KOPT-K1 (cell line): ENCODE data around the gene SYNPO2.
"Not testable (repeated sequence)": the region's sequence is repeated elsewhere in the genome, so short reads cannot be mapped to it uniquely, and the experiment has no call there.

Experiments
- H3K27ac ChIP-seq: fragments of 200-600 bp; sonication (generic); 2 replicates; pipeline ENCODE4 v1.5.1; 2016; ENCODE audit warnings: antibody characterized with exemption, mild to moderate bottlenecking, low read depth, low read length; ENCODE audit not compliant: poor library complexity, severe bottlenecking
- H3K36me3 ChIP-seq: fragments of 200-600 bp; sonication (generic); 2 replicates; pipeline ENCODE4 v1.5.1; 2017; ENCODE audit warnings: antibody characterized with exemption, mild to moderate bottlenecking, low read length, moderate library complexity; ENCODE audit not compliant: insufficient read depth
- H3K9me3 ChIP-seq: fragments of 200-600 bp; sonication (generic); 2 replicates; pipeline ENCODE4 v1.5.1; 2017; ENCODE audit warnings: antibody characterized with exemption, low read length, mild to moderate bottlenecking; ENCODE audit not compliant: insufficient read depth, poor library complexity, severe bottlenecking

The SYNPO2 gene

GRCh38 chr4:118867311-118868067 is 21.2 kb upstream of the SYNPO2 start:
- Histone ChIP-seq H3K9me3 (no peaks in the 10 kb centered on the region), H3K36me3 (no peaks in the 10 kb centered on the region), H3K27ac (no peak overlapping the region)

- Histone ChIP-seq H3K9me3 (no peaks in the 10 kb centered on the region), H3K36me3 (no peaks in the 10 kb centered on the region), H3K27ac (no peak overlapping the region)
Measured at GRCh38 chr4:118869808-118870342, 18.8 kb upstream of the SYNPO2 start.

GRCh38 chr4:118872181-118872580 is 16.5 kb upstream of the SYNPO2 start:
- no peaks in the 10 kb centered on the region for H3K36me3 ChIP-seq
- no peaks in the 10 kb centered on the region for H3K9me3 ChIP-seq
- no peak overlapping the region for H3K27ac ChIP-seq

- no peaks in the 10 kb centered on the region for H3K36me3 ChIP-seq
- peaks cover 4% of the 10 kb centered on the region for H3K9me3 ChIP-seq
- no peak overlapping the region for H3K27ac ChIP-seq
Measured at GRCh38 chr4:118877797-118878196, 10.9 kb upstream of the SYNPO2 start.

- not testable (repeated sequence) for H3K9me3 ChIP-seq, H3K27ac ChIP-seq, H3K36me3 ChIP-seq
Measured at GRCh38 chr4:118878507-118878906, 10.1 kb upstream of the SYNPO2 start.

GRCh38 chr4:118879409-118879808 is 9.2 kb upstream of the SYNPO2 start:
- no peaks in the 10 kb centered on the region for H3K36me3 ChIP-seq
- peaks cover 4% of the 10 kb centered on the region for H3K9me3 ChIP-seq
- no peak overlapping the region for H3K27ac ChIP-seq

GRCh38 chr4:118881512-118882146 is 7.0 kb upstream of the SYNPO2 start:
- Histone ChIP-seq H3K9me3 (peaks cover 4% of the 10 kb centered on the region), H3K27ac (no peak overlapping the region), H3K36me3 (no peaks in the 10 kb centered on the region)

GRCh38 chr4:118883861-118884260 is 4.8 kb upstream of the SYNPO2 start:
- H3K9me3 ChIP-seq: no peaks in the 10 kb centered on the region
- no peaks in the 10 kb centered on the region for H3K36me3 ChIP-seq
- H3K27ac ChIP-seq: no peak overlapping the region

GRCh38 chr4:118884716-118885115 is 3.9 kb upstream of the SYNPO2 start:
- Histone ChIP-seq H3K36me3 (no peaks in the 10 kb centered on the region), H3K27ac (no peak overlapping the region), H3K9me3 (no peaks in the 10 kb centered on the region)

GRCh38 chr4:118889312-118889691 is 648 bp downstream of the SYNPO2 start:
- Histone ChIP-seq H3K27ac (no peak overlapping the region), H3K9me3 (no peaks in the 10 kb centered on the region), H3K36me3 (no peaks in the 10 kb centered on the region)

- H3K9me3 ChIP-seq: no peaks in the 10 kb centered on the region
- H3K36me3 ChIP-seq: no peaks in the 10 kb centered on the region
- H3K27ac ChIP-seq: no peak overlapping the region
Measured at GRCh38 chr4:118894034-118894433, 5.4 kb downstream of the SYNPO2 start.

- Histone ChIP-seq H3K9me3 (no peaks in the 10 kb centered on the region), H3K27ac (no peak overlapping the region), H3K36me3 (no peaks in the 10 kb centered on the region)
Measured at GRCh38 chr4:118898221-118898620, 9.6 kb downstream of the SYNPO2 start.

- Histone ChIP-seq H3K27ac (no peak overlapping the region), H3K9me3 (no peaks in the 10 kb centered on the region), H3K36me3 (no peaks in the 10 kb centered on the region)
Measured at GRCh38 chr4:118898684-118899138, 10.1 kb downstream of the SYNPO2 start.

- Histone ChIP-seq H3K36me3 (no peaks in the 10 kb centered on the region), H3K27ac (no peak overlapping the region), H3K9me3 (no peaks in the 10 kb centered on the region)
Measured at GRCh38 chr4:118904418-118904817, 15.8 kb downstream of the SYNPO2 start.

- Histone ChIP-seq H3K9me3 (no peaks in the 10 kb centered on the region), H3K36me3 (no peaks in the 10 kb centered on the region), H3K27ac (no peak overlapping the region)
Measured at GRCh38 chr4:118904935-118905334, 16.3 kb downstream of the SYNPO2 start.

GRCh38 chr4:118905566-118905965 is 16.9 kb downstream of the SYNPO2 start:
- no peaks in the 10 kb centered on the region for H3K36me3 ChIP-seq
- no peaks in the 10 kb centered on the region for H3K9me3 ChIP-seq
- no peak overlapping the region for H3K27ac ChIP-seq
